GM19035 (cell line): ENCODE data around the gene PCDHGA8.
"Not testable (repeated sequence)": the region's sequence is repeated elsewhere in the genome, so short reads cannot be mapped to it uniquely, and the experiment has no call there.

Experiments used
- ATAC-seq: cut with Tn5 transposase; IDR thresholded peaks from one replicate; pipeline ENCODE4 v1.9.1; 2021; ENCODE audit not compliant: unreplicated experiment

The PCDHGA8 gene

GRCh38 chr5:141392429-141393198, at the start of gene PCDHGA8:
TSS of gene PCDHGA8 (plus strand) at chr5:141392633. CDS start at chr5:141392814, 181 bp downstream.
- ATAC-seq: no peak

DNA sequence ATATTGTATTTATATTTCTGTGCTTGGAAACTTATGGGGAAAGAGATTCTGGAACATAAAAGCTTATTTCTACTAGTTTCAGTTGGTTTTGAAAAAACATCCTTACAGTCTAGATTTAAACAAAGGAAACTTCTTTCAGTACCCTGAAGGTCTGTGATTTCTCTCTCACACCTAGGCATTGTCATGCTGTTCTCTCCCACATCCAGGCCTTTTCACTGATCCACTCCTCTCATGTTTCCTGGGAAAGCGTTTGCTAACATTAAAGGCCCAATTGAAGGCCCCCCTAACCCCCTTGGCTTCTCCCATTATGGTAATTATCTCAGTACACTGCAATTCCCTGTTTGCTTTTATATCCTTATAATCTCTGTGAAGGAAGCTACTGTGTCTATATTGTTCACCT, 49.7 kb upstream of the PCDHGA8 start:
- ATAC-seq: no peak

DNA sequence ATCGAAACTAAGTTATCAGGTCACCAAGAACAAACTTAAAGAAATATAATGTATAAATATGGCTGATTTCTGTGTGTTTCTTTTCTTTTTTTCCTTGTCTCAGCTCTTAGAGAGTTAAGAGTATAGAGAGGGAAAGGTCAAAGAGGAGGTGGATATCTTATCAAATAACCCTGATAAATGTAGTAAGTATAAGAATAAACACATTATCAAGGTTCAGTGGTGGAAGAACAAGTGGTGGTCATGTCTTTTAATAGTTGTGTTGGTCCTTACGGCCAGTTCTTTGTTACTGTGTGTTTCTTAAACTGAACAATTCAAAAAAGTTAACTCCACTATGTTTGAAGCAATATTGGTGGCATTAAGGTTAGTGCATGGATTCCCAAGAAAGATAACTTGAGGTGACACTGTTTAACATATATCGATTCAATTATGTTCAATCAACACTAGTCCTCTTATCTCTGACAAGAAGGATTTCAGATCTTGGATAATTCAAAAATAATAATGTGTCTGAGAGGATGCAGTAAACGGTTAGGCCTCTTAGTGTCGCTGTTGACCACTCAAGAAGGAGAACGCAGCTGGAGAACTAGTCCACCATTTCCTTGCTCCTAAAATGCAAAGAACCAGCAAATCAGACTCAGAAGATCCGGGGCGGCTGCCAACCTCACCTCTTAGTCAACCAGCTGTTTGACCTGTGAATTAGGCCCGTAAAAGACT, 49.0 kb upstream of the PCDHGA8 start, which contains the start of gene PCDHGA3:
TSS of gene PCDHGA3 (plus strand) at position 588 of the 711 bp plus-strand sequence. CDS start 205 bp downstream, outside the sequence.
- ATAC-seq: no peak

DNA sequence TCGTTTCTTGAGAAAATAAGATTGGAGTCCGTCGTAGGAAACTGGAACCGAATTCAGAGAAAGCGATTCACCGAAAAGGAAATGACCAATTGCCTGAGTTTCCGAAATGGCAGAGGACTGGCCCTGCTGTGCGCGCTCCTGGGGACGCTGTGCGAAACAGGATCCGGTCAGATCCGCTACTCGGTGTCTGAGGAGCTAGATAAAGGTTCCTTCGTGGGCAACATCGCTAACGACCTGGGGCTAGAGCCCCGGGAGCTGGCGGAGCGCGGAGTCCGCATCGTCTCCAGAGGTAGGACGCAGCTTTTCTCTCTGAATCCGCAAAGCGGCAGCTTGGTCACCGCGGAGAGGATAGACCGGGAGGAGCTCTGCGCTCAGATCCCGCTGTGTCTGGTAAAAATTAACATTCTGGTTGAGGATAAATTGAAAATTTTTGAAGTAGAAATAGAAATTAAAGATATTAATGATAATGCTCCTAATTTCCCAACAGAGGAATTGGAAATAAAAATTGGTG, 48.4 kb upstream of the PCDHGA8 start:
- ATAC-seq: no peak

DNA sequence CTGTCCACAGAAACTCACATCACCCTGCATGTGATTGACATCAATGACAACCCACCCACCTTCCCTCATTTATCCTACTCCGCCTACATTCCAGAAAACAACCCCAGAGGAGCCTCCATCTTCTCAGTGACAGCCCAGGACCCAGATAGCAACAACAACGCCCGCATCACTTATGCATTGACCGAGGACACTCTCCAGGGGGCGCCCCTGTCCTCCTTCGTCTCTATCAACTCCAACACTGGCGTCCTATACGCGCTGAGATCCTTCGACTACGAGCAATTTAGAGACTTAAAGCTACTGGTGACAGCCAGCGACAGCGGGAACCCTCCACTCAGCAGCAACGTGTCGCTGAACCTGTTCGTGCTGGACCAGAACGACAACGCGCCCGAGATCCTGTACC, 47.1 kb upstream of the PCDHGA8 start:
- no peak for ATAC-seq

DNA sequence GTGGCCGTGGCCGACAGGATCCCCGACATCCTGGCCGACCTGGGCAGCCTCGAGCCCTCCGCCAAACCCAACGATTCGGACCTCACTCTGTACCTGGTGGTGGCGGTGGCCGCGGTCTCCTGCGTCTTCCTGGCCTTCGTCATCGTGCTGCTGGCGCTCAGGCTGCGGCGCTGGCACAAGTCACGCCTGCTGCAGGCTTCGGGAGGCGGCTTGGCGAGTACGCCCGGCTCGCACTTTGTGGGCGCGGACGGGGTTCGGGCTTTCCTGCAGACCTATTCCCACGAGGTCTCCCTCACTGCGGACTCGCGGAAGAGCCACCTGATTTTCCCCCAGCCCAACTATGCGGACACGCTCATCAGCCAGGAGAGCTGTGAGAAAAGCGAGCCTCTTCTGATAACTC, 46.4 kb upstream of the PCDHGA8 start:
- not testable (repeated sequence) for ATAC-seq

DNA sequence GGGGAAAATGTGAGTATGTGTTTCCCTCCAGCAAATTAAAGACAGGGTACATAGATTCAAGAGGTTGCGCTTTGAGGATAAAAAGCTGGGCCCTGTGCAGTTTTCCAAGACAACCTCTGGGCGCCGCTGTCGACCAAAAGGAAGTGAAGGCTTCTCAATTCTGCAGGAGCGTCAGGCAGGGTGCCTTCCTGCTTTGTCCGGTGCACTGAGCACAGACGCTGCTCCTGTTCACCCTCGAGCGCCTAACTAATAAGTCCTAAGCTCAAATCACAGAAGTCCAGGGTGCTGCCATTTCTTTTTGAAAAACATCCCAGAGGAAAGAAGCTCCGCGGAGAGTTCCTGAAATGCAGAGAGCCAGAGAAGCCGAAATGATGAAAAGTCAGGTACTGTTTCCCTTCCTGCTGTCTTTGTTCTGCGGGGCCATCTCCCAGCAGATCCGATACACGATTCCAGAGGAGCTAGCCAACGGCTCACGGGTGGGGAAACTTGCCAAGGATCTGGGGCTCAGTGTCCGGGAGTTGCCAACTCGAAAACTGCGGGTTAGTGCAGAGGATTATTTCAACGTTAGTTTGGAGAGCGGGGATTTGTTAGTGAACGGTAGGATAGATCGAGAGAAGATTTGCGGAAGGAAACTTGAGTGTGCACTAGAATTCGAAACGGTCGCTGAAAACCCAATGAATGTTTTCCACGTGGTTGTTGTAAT, 42.4 kb upstream of the PCDHGA8 start, which contains the start of gene PCDHGB1:
TSS of gene PCDHGB1 (plus strand) at position 183 of the 703 bp plus-strand sequence. CDS start at position 345, 162 bp downstream.
- peak; percentile 92 for ATAC-seq

GRCh38 chr5:141351591-141351990, 40.8 kb upstream of the PCDHGA8 start:
- ATAC-seq: no peak

DNA sequence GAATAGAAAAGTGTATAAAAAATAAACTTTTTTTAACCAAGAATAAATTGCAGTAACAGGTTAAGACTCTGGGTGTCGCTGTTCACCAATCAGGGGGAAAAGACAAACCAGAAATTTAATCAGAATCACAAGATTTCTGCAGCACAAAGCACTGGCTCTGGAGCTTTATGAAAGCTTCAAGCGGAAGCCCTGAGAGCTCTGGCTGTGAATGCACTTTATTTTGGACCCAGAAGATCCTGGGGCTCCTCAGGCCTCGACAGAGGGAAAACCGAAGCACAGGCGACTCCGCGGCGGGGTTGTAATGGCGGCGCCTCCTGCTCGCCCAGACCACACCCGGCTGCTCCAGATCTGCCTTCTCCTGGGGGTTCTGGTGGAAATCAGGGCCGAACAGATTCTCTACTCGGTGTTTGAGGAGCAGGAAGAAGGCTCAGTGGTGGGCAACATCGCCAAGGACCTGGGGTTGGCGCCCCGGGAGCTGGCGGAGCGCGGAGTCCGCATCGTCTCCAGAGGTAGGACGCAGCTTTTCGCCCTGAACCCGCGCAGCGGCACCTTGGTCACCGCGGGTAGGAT, 37.4 kb upstream of the PCDHGA8 start, which contains the start of gene PCDHGA4:
TSS of gene PCDHGA4 (plus strand) at position 122 of the 570 bp plus-strand sequence. CDS start at position 209, 87 bp downstream.
- ATAC-seq: no peak

DNA sequence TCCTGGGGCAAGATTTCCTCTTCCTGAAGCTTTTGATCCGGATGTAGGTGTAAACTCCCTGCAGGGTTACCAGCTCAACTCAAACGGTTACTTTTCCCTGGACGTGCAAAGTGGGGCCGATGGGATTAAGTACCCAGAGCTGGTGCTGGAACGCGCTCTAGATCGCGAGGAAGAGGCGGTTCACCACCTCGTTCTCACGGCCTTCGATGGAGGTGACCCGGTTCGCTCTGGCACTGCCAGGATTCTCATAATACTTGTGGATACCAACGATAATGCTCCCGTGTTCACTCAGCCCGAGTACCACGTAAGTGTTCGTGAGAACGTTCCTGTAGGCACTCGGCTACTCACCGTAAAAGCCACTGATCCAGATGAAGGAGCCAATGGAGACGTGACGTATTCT, 36.8 kb upstream of the PCDHGA8 start:
- ATAC-seq: no peak

DNA sequence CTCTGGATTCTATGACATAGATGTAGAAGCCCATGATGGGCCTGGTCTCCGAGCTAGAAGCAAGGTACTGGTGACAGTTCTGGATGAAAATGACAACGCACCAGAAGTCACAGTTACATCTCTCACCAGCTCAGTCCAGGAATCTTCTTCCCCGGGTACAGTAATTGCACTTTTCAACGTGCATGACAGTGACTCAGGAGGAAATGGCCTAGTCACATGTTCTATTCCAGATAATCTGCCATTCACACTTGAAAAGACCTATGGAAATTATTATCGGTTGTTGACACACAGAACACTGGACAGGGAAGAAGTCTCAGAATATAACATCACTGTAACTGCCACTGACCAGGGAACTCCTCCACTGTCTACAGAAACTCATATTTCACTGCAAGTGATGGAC, 36.3 kb upstream of the PCDHGA8 start:
- ATAC-seq: no peak

- ATAC-seq: no peak
Observed at GRCh38 chr5:141356950-141357349, 35.5 kb upstream of the PCDHGA8 start.

DNA sequence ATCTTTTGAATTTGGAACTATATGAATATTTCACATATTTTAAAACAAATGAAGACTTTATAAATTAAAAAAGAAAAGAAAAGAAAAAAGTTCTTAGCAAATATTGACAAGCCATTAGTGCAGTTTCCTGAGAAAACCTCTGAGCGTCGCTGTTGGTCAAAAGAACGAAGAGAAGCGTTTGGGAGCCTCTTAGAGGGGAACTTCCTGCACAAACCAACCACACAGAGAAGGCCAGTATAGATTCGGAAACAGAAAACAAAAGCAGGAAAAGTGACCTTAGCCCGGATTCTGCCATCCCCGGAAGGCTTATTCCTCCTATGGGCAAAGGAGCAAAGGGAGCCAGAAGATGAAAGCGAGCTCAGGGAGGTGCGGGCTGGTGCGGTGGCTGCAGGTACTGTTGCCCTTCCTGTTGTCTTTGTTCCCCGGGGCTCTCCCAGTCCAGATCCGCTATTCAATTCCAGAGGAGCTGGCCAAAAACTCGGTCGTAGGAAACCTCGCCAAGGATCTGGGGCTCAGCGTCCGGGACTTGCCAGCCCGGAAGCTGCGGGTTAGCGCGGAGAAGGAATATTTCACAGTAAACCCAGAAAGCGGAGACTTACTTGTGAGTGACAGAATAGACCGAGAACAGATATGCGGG, 32.5 kb upstream of the PCDHGA8 start, which contains the start of gene PCDHGB2:
TSS of gene PCDHGB2 (plus strand) at position 205 of the 637 bp plus-strand sequence. CDS start at position 347, 142 bp downstream.
- ATAC-seq: peak; percentile 63

DNA sequence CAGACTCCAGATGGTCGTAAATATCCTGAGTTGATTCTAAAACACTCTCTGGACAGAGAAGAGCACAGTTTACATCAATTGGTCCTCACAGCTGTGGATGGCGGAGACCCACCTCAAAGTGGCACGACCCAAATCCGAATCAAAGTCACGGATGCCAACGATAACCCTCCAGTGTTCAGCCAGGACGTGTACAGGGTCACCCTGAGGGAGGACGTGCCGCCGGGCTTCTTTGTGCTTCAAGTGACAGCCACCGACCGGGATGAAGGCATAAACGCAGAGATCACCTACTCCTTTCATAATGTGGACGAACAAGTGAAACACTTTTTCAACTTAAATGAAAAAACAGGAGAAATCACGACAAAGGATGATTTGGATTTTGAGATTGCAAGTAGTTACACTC, 31.7 kb upstream of the PCDHGA8 start:
- no peak for ATAC-seq

GRCh38 chr5:141362719-141363118, 29.7 kb upstream of the PCDHGA8 start:
- no peak for ATAC-seq

DNA sequence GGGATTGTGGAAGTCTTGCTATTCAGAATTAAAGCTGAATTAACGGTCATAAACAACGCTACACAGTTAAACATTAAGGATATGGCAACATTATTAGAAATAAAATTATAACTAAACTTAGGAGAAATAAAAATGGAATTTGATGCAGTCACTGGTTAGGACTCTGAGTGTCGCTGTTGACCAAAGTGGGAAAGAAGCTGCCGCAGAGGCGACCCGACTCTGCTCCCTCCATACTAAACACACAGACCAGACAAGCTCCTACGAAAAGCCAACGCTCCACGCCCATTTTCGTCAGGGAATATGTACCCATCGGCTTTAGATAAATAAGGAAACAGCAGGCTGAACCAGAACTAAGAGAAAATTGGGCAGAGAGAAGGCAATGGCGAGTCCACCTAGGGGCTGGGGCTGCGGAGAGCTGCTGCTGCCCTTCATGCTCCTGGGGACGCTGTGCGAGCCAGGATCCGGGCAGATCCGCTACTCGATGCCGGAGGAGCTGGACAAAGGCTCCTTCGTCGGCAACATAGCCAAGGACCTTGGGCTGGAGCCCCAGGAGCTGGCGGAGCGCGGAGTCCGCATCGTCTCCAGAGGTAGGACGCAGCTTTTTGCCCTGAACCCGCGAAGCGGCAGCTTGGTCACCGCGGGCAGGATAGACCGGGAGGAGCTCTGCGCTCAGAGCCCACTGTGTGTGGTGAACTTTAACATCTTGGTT, 28.3 kb upstream of the PCDHGA8 start, which contains the start of gene PCDHGA5:
TSS of gene PCDHGA5 (plus strand) at position 211 of the 709 bp plus-strand sequence. CDS start at position 380, 169 bp downstream.
- no peak for ATAC-seq

- no peak for ATAC-seq
Observed at GRCh38 chr5:141366016-141366896, 26.2 kb upstream of the PCDHGA8 start.
